8988T (cell line): ENCODE results near the gene STX2.
"Not testable (repeated sequence)": the region's sequence is repeated elsewhere in the genome, so short reads cannot be mapped to it uniquely, and the experiment has no call there.

ENCODE experiments used
- DNase-seq: peaks from one replicate; pipeline ENCODE4 v3.0.0; 2011

Gene STX2

GRCh38 chr12:130868412-130868811 lies 29.4 kb upstream of the STX2 start:
- DNase-seq, result no peak

GRCh38 chr12:130863298-130863697 lies 24.2 kb upstream of the STX2 start:
- no peak for DNase-seq

- DNase-seq, result not testable (repeated sequence)
Measured at GRCh38 chr12:130862771-130863170, 23.7 kb upstream of the STX2 start.

- no peak for DNase-seq
Measured at GRCh38 chr12:130862161-130862560, 23.1 kb upstream of the STX2 start.

- DNase-seq, result no peak
Measured at GRCh38 chr12:130860311-130860710, 21.3 kb upstream of the STX2 start.

- no peak for DNase-seq
Measured at GRCh38 chr12:130859161-130859560, 20.1 kb upstream of the STX2 start.

GRCh38 chr12:130858084-130858483 lies 19.0 kb upstream of the STX2 start:
- DNase-seq, result no peak

- no peak for DNase-seq
Measured at GRCh38 chr12:130856088-130856487, 17.0 kb upstream of the STX2 start.

- DNase-seq, result no peak
Measured at GRCh38 chr12:130850418-130851021, 11.5 kb upstream of the STX2 start.

GRCh38 chr12:130849561-130850417 lies 10.7 kb upstream of the STX2 start:
- DNase-seq, result no peak

GRCh38 chr12:130848785-130849305 lies 9.8 kb upstream of the STX2 start:
- not testable (repeated sequence) for DNase-seq

- DNase-seq, result not testable (repeated sequence)
Measured at GRCh38 chr12:130848105-130848504, 9.1 kb upstream of the STX2 start.

GRCh38 chr12:130847112-130847511 lies 8.1 kb upstream of the STX2 start:
- no peak for DNase-seq

GRCh38 chr12:130846369-130846768 lies 7.3 kb upstream of the STX2 start:
- no peak for DNase-seq

GRCh38 chr12:130839770-130840404 lies 837 bp upstream of the STX2 start:
- no peak for DNase-seq

GRCh38 chr12:130838284-130838950 lies 633 bp downstream of the STX2 start:
- DNase-seq, result no peak

- DNase-seq, result no peak
Measured at GRCh38 chr12:130835436-130835835, 3.6 kb downstream of the STX2 start.

- DNase-seq, result no peak
Measured at GRCh38 chr12:130835011-130835410, 4.0 kb downstream of the STX2 start.

GRCh38 chr12:130832561-130833209 lies 6.4 kb downstream of the STX2 start:
- DNase-seq, result no peak

- DNase-seq, result no peak
Measured at GRCh38 chr12:130831876-130832405, 7.1 kb downstream of the STX2 start.

- DNase-seq, result no peak
Measured at GRCh38 chr12:130831246-130831645, 7.8 kb downstream of the STX2 start.

- DNase-seq, result no peak
Measured at GRCh38 chr12:130830246-130830551, 8.9 kb downstream of the STX2 start.
